PC-9 (cell line): ENCODE results near the gene DNAH9. TPM values are rescaled to one million over a fixed set of nuclear protein-coding genes. Genes with fewer than 3 reads are reported as not detected.

Experiments
- BruUV-seq: library from RNA; stranded (reverse); fragments of 400-500 nt; replicated peaks from 2 replicates; lab custom pipeline; 2021; lab: Mats Ljungman, UMichigan
- CTCF ChIA-PET: fragments of 300-600 bp; sonication (Branson Sonifier 250); formaldehyde crosslinking; loops from one replicate; lab custom pipeline; 2022; ENCODE audit warnings: antibody characterized with exemption; lab: Charles Lee
- POLR2A ChIA-PET: fragments of 300-600 bp; sonication (Branson Sonifier 250); formaldehyde crosslinking; loops from one replicate; lab custom pipeline; 2022; ENCODE audit warnings: antibody characterized with exemption; ENCODE audit not compliant: unreplicated experiment; lab: Charles Lee
- DNase-seq, 2 experiments: peaks; one replicate each; pipeline versions ENCODE4 v3.0.0 to v3.0.0-alpha.2; 2015 to 2022; ENCODE audit warnings: mixed read lengths in 1 of 2
- H2AFZ ChIP-seq: fragments of 200-600 bp; sonication (generic); 2 replicates; pipeline ENCODE4 v1.8.1; 2017; ENCODE audit warnings: antibody characterized with exemption
- H3F3A ChIP-seq: fragments of 200-600 bp; sonication (generic); 2 replicates; pipeline ENCODE4 v1.8.1; 2017; ENCODE audit warnings: antibody characterized with exemption, mild to moderate bottlenecking, low read depth; ENCODE audit not compliant: insufficient read depth
- H3K27ac ChIP-seq: fragments of 200-600 bp; sonication (generic); 2 replicates; pipeline ENCODE4 v1.6.1; 2016; ENCODE audit warnings: mixed run types
- H3K27me3 ChIP-seq: fragments of 200-600 bp; sonication (generic); 2 replicates; pipeline ENCODE4 v1.6.1; 2016; ENCODE audit warnings: low read depth, mixed run types; ENCODE audit not compliant: insufficient read depth
- H3K36me3 ChIP-seq: fragments of 200-600 bp; sonication (generic); 2 replicates; pipeline ENCODE4 v1.6.1; 2016; ENCODE audit warnings: low read depth, mixed run types
- H3K4me1 ChIP-seq: fragments of 200-600 bp; sonication (generic); replicated peaks from 2 replicates; pipeline ENCODE4 v1.6.1; 2016; ENCODE audit warnings: mixed run types; ENCODE audit not compliant: insufficient read depth
- H3K4me2 ChIP-seq: fragments of 200-600 bp; sonication (generic); 2 replicates; pipeline ENCODE4 v1.6.1; 2017; ENCODE audit warnings: mixed run types
- H3K4me3 ChIP-seq: fragments of 200-600 bp; sonication (generic); 2 replicates; pipeline ENCODE4 v1.6.1; 2016; ENCODE audit warnings: mixed run types
- H3K79me2 ChIP-seq: fragments of 200-600 bp; sonication (generic); 2 replicates; pipeline ENCODE4 v1.6.1; 2017; ENCODE audit warnings: low read depth, mixed run types
- H3K9me2 ChIP-seq: fragments of 200-600 bp; sonication (generic); 2 replicates; pipeline ENCODE4 v1.8.1; 2017; ENCODE audit warnings: mild to moderate bottlenecking; ENCODE audit not compliant: insufficient read depth
- H3K9me3 ChIP-seq: fragments of 200-600 bp; sonication (generic); 2 replicates; pipeline ENCODE4 v1.8.1; 2016; ENCODE audit warnings: low read depth; ENCODE audit not compliant: insufficient read depth
- H4K20me1 ChIP-seq: fragments of 200-600 bp; sonication (generic); 2 replicates; pipeline ENCODE4 v1.8.1; 2017; ENCODE audit not compliant: insufficient read depth
- EZH2 ChIP-seq: fragments of 200-600 bp; sonication (generic); IDR thresholded peaks from 2 replicates; pipeline ENCODE4 v1.8.0; 2017; ENCODE audit warnings: antibody characterized with exemption, low read depth
- intact Hi-C: fragments of 100-400 bp; cut with micrococcal nuclease; formaldehyde crosslinking; loops from one replicate; pipeline ENCODE4 v1.10.0; 2022; ENCODE audit not compliant: unreplicated experiment
- total RNA-seq: library from RNA; stranded (reverse); gene quantifications from 2 replicates; pipeline ENCODE4 v1.2.3, GENCODE V29; 2021
- TF ChIP-seq, protein P1 (sequence below): fragments of 200-600 bp; sonication (generic); conservative IDR thresholded peaks from 2 replicates; pipeline ENCODE4 v1.6.1; 2017; ENCODE audit warnings: mixed run types, antibody characterized with exemption, mild to moderate bottlenecking, moderate library complexity

The DNAH9 gene
- total RNA-seq, 1 experiment from 2014 or later = not detected

GRCh38 chr17:11559601-11560000 is 38.7 kb upstream of the DNAH9 start:
- POLR2A ChIA-PET = no interaction called here
- Histone ChIP-seq H3K4me1 (no peaks in the 10 kb centered on the region), H3K4me3 (no peak overlapping the region), H3F3A (no peaks in the 10 kb centered on the region), H3K27me3 (peaks cover 17% of the 10 kb centered on the region; the same call in 1 of the 2 replicates), H2AFZ (no peak overlapping the region), H4K20me1 (no peaks in the 10 kb centered on the region), H3K79me2 (no peaks in the 10 kb centered on the region), H3K9me3 (no peaks in the 10 kb centered on the region), H3K9me2 (no peaks in the 10 kb centered on the region), H3K36me3 (no peaks in the 10 kb centered on the region), H3K4me2 (no peak overlapping the region), H3K27ac (no peak overlapping the region)
- TF ChIP-seq, protein P1, sequence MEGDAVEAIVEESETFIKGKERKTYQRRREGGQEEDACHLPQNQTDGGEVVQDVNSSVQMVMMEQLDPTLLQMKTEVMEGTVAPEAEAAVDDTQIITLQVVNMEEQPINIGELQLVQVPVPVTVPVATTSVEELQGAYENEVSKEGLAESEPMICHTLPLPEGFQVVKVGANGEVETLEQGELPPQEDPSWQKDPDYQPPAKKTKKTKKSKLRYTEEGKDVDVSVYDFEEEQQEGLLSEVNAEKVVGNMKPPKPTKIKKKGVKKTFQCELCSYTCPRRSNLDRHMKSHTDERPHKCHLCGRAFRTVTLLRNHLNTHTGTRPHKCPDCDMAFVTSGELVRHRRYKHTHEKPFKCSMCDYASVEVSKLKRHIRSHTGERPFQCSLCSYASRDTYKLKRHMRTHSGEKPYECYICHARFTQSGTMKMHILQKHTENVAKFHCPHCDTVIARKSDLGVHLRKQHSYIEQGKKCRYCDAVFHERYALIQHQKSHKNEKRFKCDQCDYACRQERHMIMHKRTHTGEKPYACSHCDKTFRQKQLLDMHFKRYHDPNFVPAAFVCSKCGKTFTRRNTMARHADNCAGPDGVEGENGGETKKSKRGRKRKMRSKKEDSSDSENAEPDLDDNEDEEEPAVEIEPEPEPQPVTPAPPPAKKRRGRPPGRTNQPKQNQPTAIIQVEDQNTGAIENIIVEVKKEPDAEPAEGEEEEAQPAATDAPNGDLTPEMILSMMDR = no peak
- no peak for TF ChIP-seq EZH2
- CTCF ChIA-PET = no interaction called here
- no peak for DNase-seq
- no TSS peak for BruUV-seq
- intact Hi-C loops = no loop called here

DNA sequence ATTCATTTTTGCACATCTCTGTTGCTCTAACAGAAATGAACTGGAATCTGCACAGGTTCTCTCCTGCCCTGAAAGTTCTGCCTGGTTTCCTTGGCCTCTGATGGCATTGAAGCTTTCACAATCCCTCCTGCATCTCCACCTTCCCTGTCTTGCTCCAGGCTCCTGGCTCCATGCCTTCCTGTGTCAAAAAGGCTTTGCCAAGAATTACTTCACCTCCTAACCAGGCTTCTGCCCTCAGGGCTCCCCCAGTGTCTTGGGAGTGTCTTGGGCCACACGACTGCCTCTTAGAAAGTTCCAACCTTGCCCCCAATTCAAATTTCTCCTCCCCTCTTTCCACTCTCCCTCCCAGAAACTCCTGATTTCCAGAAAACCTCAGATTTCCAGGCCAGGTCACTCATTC is 37.0 kb upstream of the DNAH9 start:
- H3K79me2 ChIP-seq = no peaks in the 10 kb centered on the region
- no peaks in the 10 kb centered on the region for H4K20me1 ChIP-seq
- BruUV-seq = no TSS peak
- no peaks in the 10 kb centered on the region for H3K9me3 ChIP-seq
- H3K9me2 ChIP-seq = no peaks in the 10 kb centered on the region
- H3F3A ChIP-seq = no peaks in the 10 kb centered on the region
- CTCF ChIA-PET = no interaction called here
- POLR2A ChIA-PET = no interaction called here
- H3K4me1 ChIP-seq = no peaks in the 10 kb centered on the region
- no peak overlapping the region for H3K4me3 ChIP-seq
- intact Hi-C loops = no loop called here
- peaks cover 17% of the 10 kb centered on the region; the same call in 1 of the 2 replicates for H3K27me3 ChIP-seq
- no peak for DNase-seq
- TF ChIP-seq, protein P1 = no peak
- no peak for TF ChIP-seq EZH2
- no peaks in the 10 kb centered on the region for H3K36me3 ChIP-seq
- no peak overlapping the region for H3K4me2 ChIP-seq
- H3K27ac ChIP-seq = no peak overlapping the region
- H2AFZ ChIP-seq = no peak overlapping the region

DNA sequence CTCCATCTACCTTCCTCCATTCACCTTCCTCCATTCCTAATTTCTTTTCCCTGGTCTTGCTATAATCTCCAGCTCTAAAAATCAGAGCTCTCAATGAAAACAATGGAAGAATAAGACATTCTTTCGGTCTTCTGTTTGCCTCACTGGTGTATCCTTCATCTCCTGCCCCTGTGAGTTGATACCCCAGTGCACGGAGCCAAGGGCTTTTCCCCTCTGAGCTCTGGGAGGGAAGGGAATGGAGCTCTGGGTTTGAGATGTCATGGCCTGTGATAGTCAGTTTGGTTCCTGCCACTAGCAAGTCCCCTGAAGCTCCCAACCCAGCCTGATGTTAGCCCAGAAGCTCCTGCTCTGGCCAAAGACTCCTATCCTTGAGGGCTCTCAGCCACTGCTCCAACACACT is 36.6 kb upstream of the DNAH9 start:
- ChIA-PET CTCF (no interaction called here), POLR2A (no interaction called here)
- no peaks in the 10 kb centered on the region for H4K20me1 ChIP-seq
- H3K9me3 ChIP-seq = no peaks in the 10 kb centered on the region
- intact Hi-C loops = no loop called here
- H3K4me1 ChIP-seq = no peaks in the 10 kb centered on the region
- BruUV-seq = no TSS peak
- no peaks in the 10 kb centered on the region for H3K36me3 ChIP-seq
- peaks cover 17% of the 10 kb centered on the region; the same call in 1 of the 2 replicates for H3K27me3 ChIP-seq
- no peak overlapping the region for H2AFZ ChIP-seq
- no peaks in the 10 kb centered on the region for H3K9me2 ChIP-seq
- no peaks in the 10 kb centered on the region for H3K79me2 ChIP-seq
- no peak overlapping the region for H3K4me2 ChIP-seq
- DNase-seq = no peak
- H3K4me3 ChIP-seq = no peak overlapping the region
- H3K27ac ChIP-seq = no peak overlapping the region
- no peak for TF ChIP-seq EZH2
- TF ChIP-seq, protein P1 = no peak
- no peaks in the 10 kb centered on the region for H3F3A ChIP-seq
